Mononuclear cell (primary cell): ENCODE data around the gene AMPD1. TPM values are rescaled to one million over a fixed set of nuclear protein-coding genes. Genes with fewer than 3 reads are reported as not detected.

Experiments
- H3K27me3 ChIP-seq: 2 replicates; pipeline ENCODE4 v1.6.0; 2011; ENCODE audit warnings: low read length, control low read depth; ENCODE audit not compliant: insufficient read depth
- H3K4me1 ChIP-seq: 2 replicates; pipeline ENCODE4 v1.5.1; 2011; ENCODE audit warnings: mild to moderate bottlenecking, low read length, control low read depth; ENCODE audit not compliant: insufficient read depth
- H3K4me3 ChIP-seq: 2 replicates; pipeline ENCODE4 v1.5.1; 2011; ENCODE audit warnings: mild to moderate bottlenecking, low read length, moderate library complexity
- H3K9me3 ChIP-seq: 2 replicates; pipeline ENCODE4 v1.5.1; 2011; ENCODE audit warnings: low read depth, mild to moderate bottlenecking, control low read depth, low read length
- total RNA-seq: library from RNA; depleted of rRNA; stranded (reverse); fragments of >200 nt; gene quantifications from one replicate; pipeline ENCODE4 v1.2.3, GENCODE V29; 2012

Gene AMPD1
- total RNA-seq, 1 donor: not detected

DNA sequence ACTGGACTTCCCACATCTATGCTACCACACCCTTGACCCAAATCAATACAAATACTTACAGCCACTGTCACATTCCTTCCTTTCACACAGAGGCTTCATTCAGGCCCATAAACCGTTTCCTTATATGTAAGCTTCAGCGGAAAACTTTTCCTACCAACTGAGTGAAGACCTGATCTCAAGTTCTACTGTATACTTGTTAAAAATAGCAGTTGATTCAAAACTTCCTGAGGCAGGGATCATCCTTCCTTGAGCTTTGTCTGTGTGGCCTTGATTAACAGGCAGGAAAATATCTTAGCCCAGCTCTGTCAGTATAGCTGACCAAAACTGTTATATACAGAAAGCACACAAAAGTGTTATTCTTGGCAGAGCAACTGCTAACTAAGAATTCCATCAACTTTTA, 68.2 kb downstream of the AMPD1 start:
- Histone ChIP-seq H3K27me3 (peaks cover 11% of the 10 kb centered on the region), H3K9me3 (no peaks in the 10 kb centered on the region), H3K4me3 (no peak overlapping the region), H3K4me1 (no peaks in the 10 kb centered on the region)

DNA sequence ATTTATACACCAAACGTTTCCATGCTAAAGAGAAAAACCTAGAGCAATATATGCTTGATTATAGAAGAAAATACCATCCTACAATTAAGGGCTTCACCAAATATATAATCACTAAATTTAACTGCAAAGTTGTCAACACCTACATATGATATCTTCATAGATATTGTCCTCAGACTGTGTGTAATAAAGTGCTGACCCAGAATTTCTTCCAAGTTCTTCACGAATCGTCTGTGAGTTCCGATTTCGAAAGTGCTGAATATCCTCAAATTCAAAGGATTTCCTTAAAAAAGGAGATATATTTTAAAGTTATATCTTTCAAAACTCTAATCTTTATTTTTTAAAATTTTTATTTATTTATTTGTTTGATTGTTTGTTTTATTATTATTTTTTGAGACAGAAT, 72.0 kb downstream of the AMPD1 start:
- Histone ChIP-seq H3K9me3 (no peaks in the 10 kb centered on the region), H3K27me3 (peaks cover 10% of the 10 kb centered on the region), H3K4me3 (no peak overlapping the region), H3K4me1 (no peaks in the 10 kb centered on the region)

Other genes starting within 250 kb of the AMPD1 start
- gene TRIM33, start 184.3 kb downstream of the AMPD1 start, total RNA-seq: 66.4 TPM
- gene BCAS2, start 113.9 kb downstream of the AMPD1 start, total RNA-seq: 91.3 TPM
- gene DENND2C, start 25.5 kb downstream of the AMPD1 start, total RNA-seq: 2.8 TPM
- gene NRAS, start 21.2 kb upstream of the AMPD1 start, total RNA-seq: 77.6 TPM
- gene CSDE1, start 62.4 kb upstream of the AMPD1 start, total RNA-seq: 921 TPM
- gene SIKE1, start 85.1 kb upstream of the AMPD1 start, total RNA-seq: 38.6 TPM
- gene SYCP1, start 159.3 kb upstream of the AMPD1 start, total RNA-seq: not detected